Thyroid gland (tissue), 4 donors: ENCODE measurements around the gene P4HTM. TPM values are rescaled to one million over a fixed set of nuclear protein-coding genes. Genes with fewer than 3 reads are reported as not detected.
A peak's percentile ranks its signal among the peaks of the same experiment; 100 is the strongest.

Experiments used
- DNase-seq, 2 donors: peaks; one replicate each; pipeline ENCODE4 v3.0.0-alpha.2; 2019
- H3K27ac ChIP-seq, 3 donors: fragments of 200-600 bp; sonication (generic); 1 replicate in 2 of 3; 2 replicates in 1 of 3; pipeline ENCODE4 v1.5.1; 2016 to 2019; ENCODE audit warnings: mild to moderate bottlenecking in 1 of 3, moderate library complexity in 1 of 3
- H3K27me3 ChIP-seq: fragments of 200-600 bp; sonication (generic); one replicate; pipeline ENCODE4 v1.5.1; 2019
- H3K36me3 ChIP-seq, 2 donors: fragments of 200-600 bp; sonication (generic); one replicate each; pipeline ENCODE4 v1.5.1; 2016 to 2019
- H3K4me1 ChIP-seq, 2 donors: fragments of 200-600 bp; sonication (generic); one replicate each; pipeline ENCODE4 v1.5.1; 2017 to 2019
- H3K4me3 ChIP-seq, 3 donors: fragments of 200-600 bp; sonication (generic); replicated peaks in 1 of 3; 1 replicate in 2 of 3; 2 replicates in 1 of 3; pipeline ENCODE4 v1.5.1; 2016; ENCODE audit warnings: mild to moderate bottlenecking in 1 of 3
- H3K9me3 ChIP-seq: fragments of 200-600 bp; sonication (generic); one replicate; pipeline ENCODE4 v1.5.1; 2017
- POLR2A ChIP-seq, 2 donors: fragments of 450-650 bp; IDR thresholded peaks; one replicate each; pipeline ENCODE4 v1.6.1; 2017; ENCODE audit warnings: antibody characterized with exemption in 2 of 2, mild to moderate bottlenecking in 2 of 2, moderate library complexity in 1 of 2
- WGBS, 2 donors: methylation state at CpG; one replicate each; pipeline ENCODE4 v1.1.5; 2017; 5-methylcytosine and 5-hydroxymethylcytosine counted together
- intact Hi-C: fragments of 100-400 bp; cut with DNase I; formaldehyde crosslinking; loops from one replicate; pipeline ENCODE4 v1.15.1; 2023
- total RNA-seq, 4 donors: library from RNA; depleted of rRNA; stranded (reverse); fragments of >200 nt; gene quantifications; one replicate each; pipeline ENCODE4 v1.2.3, GENCODE V29; 2016
- TF ChIP-seq, protein P1 (sequence below), 6 experiments: fragments of 200-600 bp in 3 of 6; fragments of 450-650 bp in 3 of 6; sonication (generic) in 3 of 6; IDR thresholded peaks; one replicate each; pipeline ENCODE4 v1.5.1; 2016 to 2019; ENCODE audit warnings: antibody characterized with exemption in 6 of 6, mild to moderate bottlenecking in 2 of 6, inconsistent platforms in 1 of 6, moderate library complexity in 1 of 6

Gene P4HTM, protein sequence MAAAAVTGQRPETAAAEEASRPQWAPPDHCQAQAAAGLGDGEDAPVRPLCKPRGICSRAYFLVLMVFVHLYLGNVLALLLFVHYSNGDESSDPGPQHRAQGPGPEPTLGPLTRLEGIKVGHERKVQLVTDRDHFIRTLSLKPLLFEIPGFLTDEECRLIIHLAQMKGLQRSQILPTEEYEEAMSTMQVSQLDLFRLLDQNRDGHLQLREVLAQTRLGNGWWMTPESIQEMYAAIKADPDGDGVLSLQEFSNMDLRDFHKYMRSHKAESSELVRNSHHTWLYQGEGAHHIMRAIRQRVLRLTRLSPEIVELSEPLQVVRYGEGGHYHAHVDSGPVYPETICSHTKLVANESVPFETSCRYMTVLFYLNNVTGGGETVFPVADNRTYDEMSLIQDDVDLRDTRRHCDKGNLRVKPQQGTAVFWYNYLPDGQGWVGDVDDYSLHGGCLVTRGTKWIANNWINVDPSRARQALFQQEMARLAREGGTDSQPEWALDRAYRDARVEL
- total RNA-seq = 100 to 1,000 TPM in 1 of 4 donors, 10 to 100 TPM in 3; 73.5 to 117 (median 95.0) TPM

DNA sequence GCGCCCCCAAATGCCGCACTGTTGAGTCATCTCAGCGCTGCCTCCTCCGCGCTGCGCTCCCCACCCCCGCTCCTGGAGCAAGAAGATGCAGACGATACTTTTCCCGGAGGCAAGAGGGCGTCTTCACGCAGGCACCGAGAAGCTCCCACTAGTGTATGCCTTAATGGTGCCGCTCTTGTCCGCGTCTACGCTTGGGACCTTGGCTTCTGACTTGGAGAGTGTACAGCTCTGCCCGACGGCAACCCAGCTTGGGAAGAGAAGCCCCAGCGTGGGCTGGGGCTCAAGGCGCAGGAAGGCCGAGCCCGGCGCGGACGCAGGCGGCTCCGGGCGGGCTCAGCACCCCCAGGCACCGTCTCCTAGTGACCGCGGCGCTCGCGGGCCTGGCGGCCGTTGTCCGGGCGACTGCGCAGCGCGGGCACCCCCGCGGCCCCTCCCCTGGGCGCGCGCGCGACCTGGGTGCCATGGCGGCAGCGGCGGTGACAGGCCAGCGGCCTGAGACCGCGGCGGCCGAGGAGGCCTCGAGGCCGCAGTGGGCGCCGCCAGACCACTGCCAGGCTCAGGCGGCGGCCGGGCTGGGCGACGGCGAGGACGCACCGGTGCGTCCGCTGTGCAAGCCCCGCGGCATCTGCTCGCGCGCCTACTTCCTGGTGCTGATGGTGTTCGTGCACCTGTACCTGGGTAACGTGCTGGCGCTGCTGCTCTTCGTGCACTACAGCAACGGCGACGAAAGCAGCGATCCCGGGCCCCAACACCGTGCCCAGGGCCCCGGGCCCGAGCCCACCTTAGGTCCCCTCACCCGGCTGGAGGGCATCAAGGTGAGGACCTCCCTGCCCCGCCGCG, at the start of gene P4HTM:
P4HTM (plus strand) TSS at position 446 of the 840 bp plus-strand sequence; CDS start at position 462, 16 bp downstream.
- H3K9me3 ChIP-seq = no peaks in the 10 kb centered on the region
- H3K4me3 ChIP-seq = peak within 1 kb of the TSS; percentile 40 to 80 (median 64)
- no peaks in the 10 kb centered on the region for H3K27me3 ChIP-seq
- peak within 1 kb of the TSS; percentile 81 to 83 (median 82) for H3K27ac ChIP-seq
- DNase-seq = peak; percentile 88 to 89
- peaks cover 16 to 18% of the 10 kb centered on the region in 2 donors for H3K4me1 ChIP-seq
- TF ChIP-seq POLR2A (IDR thresholded peaks at IDR 0.05) = peak; percentile 20 to 47
- TF ChIP-seq, protein P1, sequence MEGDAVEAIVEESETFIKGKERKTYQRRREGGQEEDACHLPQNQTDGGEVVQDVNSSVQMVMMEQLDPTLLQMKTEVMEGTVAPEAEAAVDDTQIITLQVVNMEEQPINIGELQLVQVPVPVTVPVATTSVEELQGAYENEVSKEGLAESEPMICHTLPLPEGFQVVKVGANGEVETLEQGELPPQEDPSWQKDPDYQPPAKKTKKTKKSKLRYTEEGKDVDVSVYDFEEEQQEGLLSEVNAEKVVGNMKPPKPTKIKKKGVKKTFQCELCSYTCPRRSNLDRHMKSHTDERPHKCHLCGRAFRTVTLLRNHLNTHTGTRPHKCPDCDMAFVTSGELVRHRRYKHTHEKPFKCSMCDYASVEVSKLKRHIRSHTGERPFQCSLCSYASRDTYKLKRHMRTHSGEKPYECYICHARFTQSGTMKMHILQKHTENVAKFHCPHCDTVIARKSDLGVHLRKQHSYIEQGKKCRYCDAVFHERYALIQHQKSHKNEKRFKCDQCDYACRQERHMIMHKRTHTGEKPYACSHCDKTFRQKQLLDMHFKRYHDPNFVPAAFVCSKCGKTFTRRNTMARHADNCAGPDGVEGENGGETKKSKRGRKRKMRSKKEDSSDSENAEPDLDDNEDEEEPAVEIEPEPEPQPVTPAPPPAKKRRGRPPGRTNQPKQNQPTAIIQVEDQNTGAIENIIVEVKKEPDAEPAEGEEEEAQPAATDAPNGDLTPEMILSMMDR (IDR thresholded peaks at IDR 0.05) = peak in 2 of 6 experiments; percentile 34 to 36
- peaks cover 0 to 7% of the 10 kb centered on the region in 2 donors for H3K36me3 ChIP-seq
- intact Hi-C loops = no loop called here
- 0% methylated on average over 26 of the region's 91 CpGs; no CpG with 5 or more reads in 1 of the 2 donors for WGBS, 2 donors

- Histone ChIP-seq H3K4me1 (peaks cover 10 to 14% of the 10 kb centered on the region in 2 donors), H3K9me3 (no peaks in the 10 kb centered on the region), H3K36me3 (no peaks in the 10 kb centered on the region), H3K27ac (no peak overlapping the region), H3K4me3 (no peak overlapping the region), H3K27me3 (no peaks in the 10 kb centered on the region)
- intact Hi-C loops = no loop called here
- DNase-seq = no peak
- TF ChIP-seq, protein P1 (IDR thresholded peaks at IDR 0.05) = no peak
- TF ChIP-seq POLR2A (IDR thresholded peaks at IDR 0.05) = no peak
- 95 to 97% methylated on average over 2 of the region's 2 CpGs for WGBS, 2 donors
Measured at GRCh38 chr3:48945432-48945831, 44.6 kb upstream of the P4HTM start.

GRCh38 chr3:48945891-48946549, 44.0 kb upstream of the P4HTM start:
- no peak overlapping the region for H3K4me3 ChIP-seq
- H3K9me3 ChIP-seq = no peaks in the 10 kb centered on the region
- H3K36me3 ChIP-seq = no peaks in the 10 kb centered on the region
- intact Hi-C loops = no loop called here
- WGBS, 2 donors = 94% methylated on average over 4 of the region's 4 CpGs
- DNase-seq = no peak
- TF ChIP-seq POLR2A (IDR thresholded peaks at IDR 0.05) = no peak
- TF ChIP-seq, protein P1 (IDR thresholded peaks at IDR 0.05) = no peak
- H3K27me3 ChIP-seq = no peaks in the 10 kb centered on the region
- no peak overlapping the region for H3K27ac ChIP-seq
- peaks cover 10 to 14% of the 10 kb centered on the region in 2 donors for H3K4me1 ChIP-seq

- Histone ChIP-seq H3K4me1 (peaks cover 10 to 14% of the 10 kb centered on the region in 2 donors), H3K9me3 (no peaks in the 10 kb centered on the region), H3K27me3 (no peaks in the 10 kb centered on the region), H3K27ac (peak overlapping the region; percentile 63 to 75 (median 63)), H3K36me3 (no peaks in the 10 kb centered on the region), H3K4me3 (no peak overlapping the region)
- 41 to 48% methylated on average over 2 of the region's 2 CpGs for WGBS, 2 donors
- intact Hi-C loops = no loop called here
- DNase-seq = no peak
- TF ChIP-seq, protein P1 (IDR thresholded peaks at IDR 0.05) = no peak
- TF ChIP-seq POLR2A (IDR thresholded peaks at IDR 0.05) = no peak
Measured at GRCh38 chr3:48949376-48949717, 40.7 kb upstream of the P4HTM start.
